HepG2 (cell line): Measurements from ENCODE around the gene TMCC1. TPM values are rescaled to one million over a fixed set of nuclear protein-coding genes. Genes with fewer than 3 reads are reported as not detected.
A peak's percentile ranks its signal among the peaks of the same experiment; 100 is the strongest.

ENCODE experiments used
- ATAC-seq: fragments of 200-7000 bp; cut with Tn5 transposase; 3 replicates; pipeline ENCODE4 v1.9.1; 2020; ENCODE audit warnings: mild to moderate bottlenecking, moderate library complexity
- BruUV-seq: library from RNA; stranded (reverse); fragments of 400-500 nt; replicated peaks from 2 replicates; lab custom pipeline; 2021; lab: Mats Ljungman, UMichigan
- CTCF ChIA-PET: fragments of 300-600 bp; formaldehyde crosslinking; extraction: SDS; loops from one replicate; lab custom pipeline; 2021; ENCODE audit warnings: low total read pairs, inconsistent platforms, low intra/inter-chr PET ratio; lab: Yijun Ruan, JAX
- POLR2A ChIA-PET: fragments of 350-600 bp; sonication (Branson Sonifier 250); formaldehyde crosslinking; loops from one replicate; lab custom pipeline; 2020; ENCODE audit warnings: antibody characterized with exemption, inconsistent platforms; lab: Yijun Ruan, JAX
- DNase-seq: peaks from one replicate; pipeline ENCODE4 v3.0.0-alpha.2; 2015; ENCODE audit warnings: low spot score
- FAIRE-seq: peaks from 3 replicates; lab custom pipeline; 2011; peaks lifted over from hg19 to GRCh38; lab: Jason Lieb, UNC
- H2AFZ ChIP-seq: one replicate; pipeline ENCODE4 v1.6.1; 2011; ENCODE audit warnings: low read length, inconsistent platforms
- H3K27ac ChIP-seq: fragments of 300-600 bp; 3 replicates; pipeline ENCODE4 v1.8.0; 2011; ENCODE audit warnings: mixed run types, mild to moderate bottlenecking, mixed read lengths, low read length, inconsistent platforms; ENCODE audit not compliant: insufficient read depth; ENCODE audit errors: extremely low read length
- H3K27me3 ChIP-seq, 2 experiments: fragments of 200-600 bp in 1 of 2; 2 replicates in 1 of 2; 3 replicates in 1 of 2; pipeline versions ENCODE4 v1.6.0 to v1.8.0; 2011; ENCODE audit warnings: low read length in 2 of 2, mild to moderate bottlenecking in 2 of 2, moderate library complexity in 2 of 2, inconsistent platforms in 1 of 2; ENCODE audit not compliant: insufficient read depth in 2 of 2, control insufficient read depth in 1 of 2
- H3K36me3 ChIP-seq, 2 experiments: fragments of 200-600 bp in 1 of 2; replicated peaks in 1 of 2; 2 replicates in 1 of 2; 3 replicates in 1 of 2; pipeline versions ENCODE4 v1.5.1 to v1.8.0; 2011; ENCODE audit warnings: low read length in 2 of 2, inconsistent platforms in 1 of 2; ENCODE audit not compliant: insufficient read depth in 2 of 2, control insufficient read depth in 1 of 2
- H3K4me1 ChIP-seq: 2 replicates; pipeline ENCODE4 v1.5.1; 2012; ENCODE audit warnings: low read length, inconsistent platforms; ENCODE audit not compliant: insufficient read depth
- H3K4me2 ChIP-seq: 2 replicates; pipeline ENCODE4 v1.6.0; 2011; ENCODE audit warnings: low read depth, low read length, inconsistent platforms
- H3K4me3 ChIP-seq, 3 experiments: fragments of 200-600 bp in 1 of 3; sonication (generic), shearing (Covaris generic) in 1 of 3; replicated peaks in 1 of 3; 2 replicates each; pipeline ENCODE4 v1.5.1; 2011 to 2016; ENCODE audit warnings: low read length in 3 of 3, inconsistent platforms in 2 of 3, low read depth in 2 of 3, mild to moderate bottlenecking in 2 of 3, control low read depth in 1 of 3, mixed read lengths in 1 of 3; ENCODE audit not compliant: insufficient read depth in 1 of 3
- H3K79me2 ChIP-seq: one replicate; pipeline ENCODE4 v1.6.1; 2011; ENCODE audit warnings: low read length, inconsistent platforms; ENCODE audit not compliant: insufficient read depth
- H3K9ac ChIP-seq: 2 replicates; pipeline ENCODE4 v1.6.0; 2011; ENCODE audit warnings: mild to moderate bottlenecking, low read depth, low read length, inconsistent platforms; ENCODE audit not compliant: insufficient read depth
- H3K9me3 ChIP-seq: 2 replicates; pipeline ENCODE4 v1.5.1; 2012; ENCODE audit warnings: mild to moderate bottlenecking, low read length
- H4K20me1 ChIP-seq: 2 replicates; pipeline ENCODE4 v1.6.0; 2011; ENCODE audit warnings: inconsistent platforms, mild to moderate bottlenecking, low read length, moderate library complexity; ENCODE audit not compliant: insufficient read depth
- ATF7 ChIP-seq, 2 experiments: fragments of 450-650 bp in 1 of 2; sonication (generic) in 1 of 2; formaldehyde crosslinking in 1 of 2; IDR thresholded peaks; 2 replicates each; pipeline versions ENCODE4 v1.4.0 to v1.6.1; 2016 to 2020; ENCODE audit warnings: antibody characterized with exemption in 1 of 2, mild to moderate bottlenecking in 1 of 2, missing genetic modification reagents in 1 of 2
- CEBPB ChIP-seq: IDR thresholded peaks from 2 replicates; pipeline ENCODE4 v1.6.1; 2011; ENCODE audit warnings: low read depth, low read length, improper control_type of control experiment, borderline replicate concordance
- CEBPG ChIP-seq: IDR thresholded peaks from 2 replicates; pipeline ENCODE4 v1.6.1; 2016
- CENPX ChIP-seq: sonication (generic); formaldehyde crosslinking; IDR thresholded peaks from 2 replicates; pipeline ENCODE4 v1.9.0; 2021; ENCODE audit warnings: mild to moderate bottlenecking, missing genetic modification reagents, moderate library complexity
- GABPB1 ChIP-seq: IDR thresholded peaks from 2 replicates; pipeline ENCODE4 v1.6.1; 2016; ENCODE audit warnings: mild to moderate bottlenecking, missing genetic modification reagents, moderate library complexity, missing compliant biosample characterization
- KLF9 ChIP-seq: IDR thresholded peaks from 2 replicates; pipeline ENCODE4 v1.6.1; 2016; ENCODE audit warnings: low read depth
- MTA1 ChIP-seq: sonication (generic); formaldehyde crosslinking; IDR thresholded peaks from 2 replicates; pipeline ENCODE4 v1.4.0; 2020; ENCODE audit warnings: missing genetic modification reagents, mild to moderate bottlenecking, borderline replicate concordance
- NFIB ChIP-seq: sonication (generic); formaldehyde crosslinking; IDR thresholded peaks from 2 replicates; pipeline ENCODE4 v1.9.0; 2021; ENCODE audit warnings: missing genetic modification reagents, mild to moderate bottlenecking, borderline replicate concordance
- SNAPC2 ChIP-seq: sonication (generic); formaldehyde crosslinking; IDR thresholded peaks from 2 replicates; pipeline ENCODE4 v1.8.1; 2022; ENCODE audit warnings: mild to moderate bottlenecking, missing genetic modification reagents
- ZBTB14 ChIP-seq: sonication (generic); formaldehyde crosslinking; IDR thresholded peaks from 2 replicates; pipeline ENCODE4 v1.4.0; 2020; ENCODE audit warnings: missing genetic modification reagents
- ZFP37 ChIP-seq: sonication (generic); formaldehyde crosslinking; IDR thresholded peaks from 2 replicates; pipeline ENCODE4 v1.4.0; 2020; ENCODE audit warnings: missing genetic modification reagents, borderline replicate concordance
- ZMYM4 ChIP-seq: sonication (generic); formaldehyde crosslinking; IDR thresholded peaks from 2 replicates; pipeline ENCODE4 v1.8.1; 2023; ENCODE audit warnings: mild to moderate bottlenecking, missing genetic modification reagents
- ZNF441 ChIP-seq: sonication (generic); formaldehyde crosslinking; IDR thresholded peaks from 2 replicates; pipeline ENCODE4 v1.7.0; 2021; ENCODE audit warnings: missing genetic modification reagents, borderline replicate concordance
- ZNF510 ChIP-seq: sonication (generic); formaldehyde crosslinking; IDR thresholded peaks from 2 replicates; pipeline ENCODE4 v1.4.0; 2020; ENCODE audit warnings: low read depth, mild to moderate bottlenecking, missing genetic modification reagents
- ZNF878 ChIP-seq: sonication (generic); formaldehyde crosslinking; IDR thresholded peaks from 2 replicates; pipeline ENCODE4 v1.8.1; 2023; ENCODE audit warnings: mild to moderate bottlenecking, missing genetic modification reagents, moderate library complexity
- ZZZ3 ChIP-seq: sonication (generic); formaldehyde crosslinking; IDR thresholded peaks from 2 replicates; pipeline ENCODE4 v1.4.0; 2020; ENCODE audit warnings: missing genetic modification reagents, mild to moderate bottlenecking, borderline replicate concordance
- WGBS: methylation state at CpG from one replicate; pipeline ENCODE4 v1.1.6; 2017; ENCODE audit warnings: low lambda C conversion rate; 5-methylcytosine and 5-hydroxymethylcytosine counted together
- in situ Hi-C: cut with HindIII; loops from 2 replicates; pipeline ENCODE4 v1.10.0; 2017; ENCODE audit warnings: low pct_unique_long_range_greater_than_20kb; ENCODE audit not compliant: extremely low pct_ligation_motif_present
- intact Hi-C: fragments of 100-400 bp; cut with micrococcal nuclease; formaldehyde crosslinking; loops from one replicate; pipeline ENCODE4 v1.10.0; 2022; ENCODE audit not compliant: unreplicated experiment
- polyA plus RNA-seq, 8 experiments: library from polyadenylated mRNA; depleted of rRNA in 3 of 8; stranded (reverse) in 7 of 8; unstranded in 1 of 8; fragments of >200 nt; fragmentation: Illumina TruSeq in 4 of 8; extraction: Trizol in 4 of 8; gene quantifications; 2 replicates each; pipeline versions ENCODE4 v1.2.1 to v1.2.3, GENCODE V29; 2011 to 2016; ENCODE audit warnings: low read depth in 4 of 8, missing spikeins in 1 of 8, mixed read lengths in 1 of 8; ENCODE audit not compliant: insufficient read depth in 1 of 8
- total RNA-seq, 5 experiments: library from RNA; depleted of rRNA; stranded (reverse); fragments of >200 nt; fragmentation: Illumina TruSeq; extraction: Trizol; gene quantifications; 2 replicates each; pipeline ENCODE4 v1.2.3, GENCODE V29; 2016; ENCODE audit warnings: low read depth in 1 of 5
- TF ChIP-seq, protein P1 (sequence below): sonication (generic); formaldehyde crosslinking; IDR thresholded peaks from 2 replicates; pipeline ENCODE4 v1.4.0; 2020; ENCODE audit warnings: missing genetic modification reagents, borderline replicate concordance
- TF ChIP-seq, protein P2 (sequence below): sonication (generic); formaldehyde crosslinking; conservative IDR thresholded peaks from 2 replicates; pipeline ENCODE4 v1.8.1; 2023; ENCODE audit warnings: missing genetic modification reagents

Gene TMCC1
- total and polyA plus RNA-seq, 2 of the 13 experiments (the other 11 are each of a cell fraction or from before 2014, with no cell fraction given), result 12.1 to 264 TPM

DNA sequence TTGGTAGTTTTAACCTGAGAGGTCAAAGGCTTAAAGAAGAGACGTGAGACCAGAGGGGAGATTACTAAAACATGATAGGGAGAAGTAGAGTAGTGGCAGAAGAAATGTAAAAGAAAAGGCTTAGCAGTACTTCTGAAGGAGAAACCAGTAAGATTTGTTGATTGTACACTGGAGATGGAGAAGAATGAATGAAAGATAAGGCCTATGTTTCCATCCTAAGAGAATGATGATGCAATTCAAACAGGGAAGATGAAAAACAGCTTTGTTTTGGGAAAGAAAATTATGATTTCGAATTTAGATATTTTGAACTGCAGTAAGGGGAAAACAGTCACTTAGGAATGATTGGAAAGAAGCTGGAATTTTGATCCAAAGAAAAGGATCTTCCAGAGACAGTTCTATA is 189.6 kb downstream of the TMCC1 start:
- BruUV-seq, result no TSS peak

More for the DNA sequence above, 189.6 kb downstream of the TMCC1 start:
- Histone ChIP-seq H3K36me3 (no peaks in the 10 kb centered on the region), H3K9me3 (no peaks in the 10 kb centered on the region), H4K20me1 (no peaks in the 10 kb centered on the region), H3K4me2 (no peak overlapping the region), H3K79me2 (no peaks in the 10 kb centered on the region), H2AFZ (no peak overlapping the region), H3K4me1 (no peaks in the 10 kb centered on the region; the same call in 1 of the 2 replicates), H3K27ac (no peak overlapping the region), H3K27me3 (no peaks in the 10 kb centered on the region), H3K4me3 (no peak overlapping the region), H3K9ac (no peak overlapping the region)
- in situ Hi-C loops (no loop called here), intact Hi-C loops (no loop called here)
- TF ChIP-seq ZNF510 (no peak), ZFP37 (CRISPR knock-in tag) (no peak), CEBPB (peak; percentile 20; the same call in 1 of the 2 replicates), ATF7 (IDR thresholded peaks at IDR 0.05) (peak; percentile 48), ATF7 (CRISPR knock-in tag; IDR thresholded peaks at IDR 0.05) (no peak), ZNF878 (CRISPR knock-in tag) (no peak), CEBPG (CRISPR knock-in tag) (peak; percentile 20; the same call in 1 of the 2 replicates), MTA1 (CRISPR knock-in tag) (no peak), ZZZ3 (CRISPR knock-in tag) (no peak), CENPX (no peak), GABPB1 (CRISPR knock-in tag) (no peak), ZNF441 (CRISPR knock-in tag) (no peak), NFIB (CRISPR knock-in tag) (no peak), KLF9 (CRISPR knock-in tag) (no peak), ZMYM4 (CRISPR knock-in tag) (no peak), SNAPC2 (no peak), ZBTB14 (CRISPR knock-in tag) (no peak)
- TF ChIP-seq, protein P1, sequence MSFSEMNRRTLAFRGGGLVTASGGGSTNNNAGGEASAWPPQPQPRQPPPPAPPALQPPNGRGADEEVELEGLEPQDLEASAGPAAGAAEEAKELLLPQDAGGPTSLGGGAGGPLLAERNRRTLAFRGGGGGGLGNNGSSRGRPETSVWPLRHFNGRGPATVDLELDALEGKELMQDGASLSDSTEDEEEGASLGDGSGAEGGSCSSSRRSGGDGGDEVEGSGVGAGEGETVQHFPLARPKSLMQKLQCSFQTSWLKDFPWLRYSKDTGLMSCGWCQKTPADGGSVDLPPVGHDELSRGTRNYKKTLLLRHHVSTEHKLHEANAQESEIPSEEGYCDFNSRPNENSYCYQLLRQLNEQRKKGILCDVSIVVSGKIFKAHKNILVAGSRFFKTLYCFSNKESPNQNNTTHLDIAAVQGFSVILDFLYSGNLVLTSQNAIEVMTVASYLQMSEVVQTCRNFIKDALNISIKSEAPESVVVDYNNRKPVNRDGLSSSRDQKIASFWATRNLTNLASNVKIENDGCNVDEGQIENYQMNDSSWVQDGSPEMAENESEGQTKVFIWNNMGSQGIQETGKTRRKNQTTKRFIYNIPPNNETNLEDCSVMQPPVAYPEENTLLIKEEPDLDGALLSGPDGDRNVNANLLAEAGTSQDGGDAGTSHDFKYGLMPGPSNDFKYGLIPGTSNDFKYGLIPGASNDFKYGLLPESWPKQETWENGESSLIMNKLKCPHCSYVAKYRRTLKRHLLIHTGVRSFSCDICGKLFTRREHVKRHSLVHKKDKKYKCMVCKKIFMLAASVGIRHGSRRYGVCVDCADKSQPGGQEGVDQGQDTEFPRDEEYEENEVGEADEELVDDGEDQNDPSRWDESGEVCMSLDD (CRISPR knock-in tag), result no peak
- TF ChIP-seq, protein P2, sequence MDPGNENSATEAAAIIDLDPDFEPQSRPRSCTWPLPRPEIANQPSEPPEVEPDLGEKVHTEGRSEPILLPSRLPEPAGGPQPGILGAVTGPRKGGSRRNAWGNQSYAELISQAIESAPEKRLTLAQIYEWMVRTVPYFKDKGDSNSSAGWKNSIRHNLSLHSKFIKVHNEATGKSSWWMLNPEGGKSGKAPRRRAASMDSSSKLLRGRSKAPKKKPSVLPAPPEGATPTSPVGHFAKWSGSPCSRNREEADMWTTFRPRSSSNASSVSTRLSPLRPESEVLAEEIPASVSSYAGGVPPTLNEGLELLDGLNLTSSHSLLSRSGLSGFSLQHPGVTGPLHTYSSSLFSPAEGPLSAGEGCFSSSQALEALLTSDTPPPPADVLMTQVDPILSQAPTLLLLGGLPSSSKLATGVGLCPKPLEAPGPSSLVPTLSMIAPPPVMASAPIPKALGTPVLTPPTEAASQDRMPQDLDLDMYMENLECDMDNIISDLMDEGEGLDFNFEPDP (CRISPR knock-in tag), result no peak
- ChIA-PET CTCF (no interaction called here), POLR2A (interaction anchor here (0.5 kb wide), 1 partner anchor 90 kb away, joined by 3 read pairs; no protein-coding TSS in a partner anchor)
- FAIRE-seq (no peak), DNase-seq (no peak), ATAC-seq (no peak)
- WGBS, result 63% methylated on average over 2 of the region's 2 CpGs
